Endothelial cell of umbilical vein (primary cell): ENCODE data around the gene ARHGAP22. TPM values are rescaled to one million over a fixed set of nuclear protein-coding genes. Genes with fewer than 3 reads are reported as not detected.
A peak's percentile ranks its signal among the peaks of the same experiment; 100 is the strongest.

Source experiments
- BruUV-seq: library from RNA; stranded (reverse); fragments of 400-500 nt; replicated peaks from 2 replicates; lab custom pipeline; 2021; lab: Mats Ljungman, UMichigan
- CTCF ChIA-PET: fragments of 300-600, 350-600 bp; sonication (Branson Sonifier 250); formaldehyde crosslinking; loops from one replicate; lab custom pipeline; 2021; ENCODE audit warnings: antibody characterized with exemption, inconsistent platforms; lab: Charles Lee
- POLR2A ChIA-PET: fragments of 300-600, 350-600 bp; sonication (Branson Sonifier 250); formaldehyde crosslinking; loops from one replicate; lab custom pipeline; 2021; ENCODE audit warnings: antibody characterized with exemption, inconsistent platforms; lab: Charles Lee
- DNase-seq: peaks from one replicate; pipeline ENCODE4 v3.0.0-alpha.2; 2011; ENCODE audit warnings: low read depth, low spot score
- FAIRE-seq: peaks from 2 replicates; lab custom pipeline; 2011; peaks lifted over from hg19 to GRCh38; lab: Jason Lieb, UNC
- H2AFZ ChIP-seq: 2 replicates; pipeline ENCODE4 v1.6.0; 2012; ENCODE audit warnings: low read depth, low read length, control low read depth, inconsistent platforms
- H3K27ac ChIP-seq: 2 replicates; pipeline ENCODE4 v1.5.1; 2011; ENCODE audit warnings: low read depth, mild to moderate bottlenecking, control low read depth, low read length, moderate library complexity; ENCODE audit not compliant: insufficient read depth
- H3K27me3 ChIP-seq, 2 experiments: 2 replicates each; pipeline versions ENCODE4 v1.6.0 to v1.6.1; 2011; ENCODE audit warnings: low read length in 2 of 2, mixed read lengths in 1 of 2; ENCODE audit not compliant: control insufficient read depth in 2 of 2, insufficient read depth in 2 of 2
- H3K36me3 ChIP-seq, 2 experiments: 2 replicates in 1 of 2; 3 replicates in 1 of 2; pipeline ENCODE4 v1.5.1; 2011; ENCODE audit warnings: low read length in 2 of 2, mild to moderate bottlenecking in 1 of 2, moderate library complexity in 1 of 2; ENCODE audit not compliant: control insufficient read depth in 2 of 2, insufficient read depth in 2 of 2; ENCODE audit errors: extremely low read depth in 1 of 2
- H3K4me1 ChIP-seq: 3 replicates; pipeline ENCODE4 v1.5.1; 2011; ENCODE audit warnings: mild to moderate bottlenecking, low read length; ENCODE audit not compliant: control insufficient read depth, insufficient read depth; ENCODE audit errors: extremely low read depth
- H3K4me2 ChIP-seq: 2 replicates; pipeline ENCODE4 v1.6.1; 2011; ENCODE audit warnings: low read length, control low read depth, mixed read lengths; ENCODE audit not compliant: insufficient read depth
- H3K4me3 ChIP-seq, 3 experiments: fragments of 200-600 bp in 1 of 3; sonication (generic), shearing (Covaris generic) in 1 of 3; replicated peaks in 1 of 3; 2 replicates each; pipeline ENCODE4 v1.5.1; 2011 to 2016; ENCODE audit warnings: control low read depth in 3 of 3, low read length in 3 of 3, mild to moderate bottlenecking in 2 of 3, inconsistent platforms in 1 of 3, low read depth in 1 of 3, moderate library complexity in 1 of 3; ENCODE audit not compliant: insufficient read depth in 1 of 3
- H3K79me2 ChIP-seq: 2 replicates; pipeline ENCODE4 v1.6.0; 2012; ENCODE audit warnings: low read length, inconsistent platforms; ENCODE audit not compliant: control insufficient read depth, insufficient read depth
- H3K9ac ChIP-seq: replicated peaks from 2 replicates; pipeline ENCODE3; 2011; ENCODE audit warnings: low read length, control low read depth; ENCODE audit not compliant: insufficient read depth; ENCODE audit errors: extremely low read depth
- H3K9me1 ChIP-seq: replicated peaks from 3 replicates; pipeline ENCODE4 v1.6.0; 2011; ENCODE audit warnings: mild to moderate bottlenecking, low read length; ENCODE audit not compliant: control insufficient read depth, insufficient read depth; ENCODE audit errors: extremely low read depth
- H3K9me3 ChIP-seq: replicated peaks from 2 replicates; pipeline ENCODE4 v1.5.1; 2012; ENCODE audit warnings: low read length, inconsistent platforms; ENCODE audit not compliant: control insufficient read depth, insufficient read depth
- H4K20me1 ChIP-seq: replicated peaks from 2 replicates; pipeline ENCODE3; 2011; ENCODE audit warnings: mild to moderate bottlenecking, low read length; ENCODE audit not compliant: control insufficient read depth, insufficient read depth; ENCODE audit errors: extremely low read depth
- CTCF ChIP-seq, 2 donors: IDR thresholded peaks; 1 replicate in 1 of 2; 2 replicates in 1 of 2; pipeline ENCODE4 v1.5.1; 2011; ENCODE audit warnings: low read length in 2 of 2, mild to moderate bottlenecking in 2 of 2, moderate library complexity in 2 of 2, control low read depth in 1 of 2, inconsistent platforms in 1 of 2, low read depth in 1 of 2; ENCODE audit not compliant: insufficient read depth in 1 of 2; ENCODE audit errors: extremely low read depth in 1 of 2
- EZH2 ChIP-seq: IDR thresholded peaks from 2 replicates; pipeline ENCODE4 v1.6.1; 2012; ENCODE audit warnings: borderline replicate concordance, low read depth, mild to moderate bottlenecking, moderate library complexity, low read length, inconsistent platforms; ENCODE audit not compliant: severe bottlenecking
- GATA2 ChIP-seq: IDR thresholded peaks from 2 replicates; pipeline ENCODE4 v1.7.0; 2011; ENCODE audit warnings: low read depth, mild to moderate bottlenecking, moderate library complexity, mixed read lengths, low read length; ENCODE audit not compliant: insufficient read length, insufficient read depth
- POLR2A ChIP-seq: IDR thresholded peaks from 2 replicates; pipeline ENCODE4 v1.6.1; 2012; ENCODE audit warnings: low read depth, mild to moderate bottlenecking, control low read depth, low read length
- dilution Hi-C: fragments of 300-500 bp; cut with MboI; formaldehyde crosslinking; loops from one replicate; pipeline ENCODE4 v1.15.0; 2019; ENCODE audit warnings: low sequenced_read_pairs; ENCODE audit not compliant: extremely low pct_ligation_motif_present
- intact Hi-C: fragments of 100-400 bp; cut with micrococcal nuclease; formaldehyde crosslinking; loops from one replicate; pipeline ENCODE4 v1.10.0; 2022
- polyA plus RNA-seq, 4 experiments: library from polyadenylated mRNA; depleted of rRNA in 3 of 4; stranded (reverse) in 3 of 4; unstranded in 1 of 4; fragments of >200 nt; gene quantifications; 2 replicates each; pipeline versions ENCODE4 v1.2.1 to v1.2.3, GENCODE V29; 2011 to 2012; ENCODE audit warnings: missing spikeins in 1 of 4
- total RNA-seq: library from RNA; stranded (reverse); gene quantifications from 2 replicates; pipeline ENCODE4 v1.2.3, GENCODE V29; 2021

Gene ARHGAP22
- total and polyA plus RNA-seq, 2 donors (not counting 3 experiments of a cell fraction or from before 2014, with no cell fraction given) = 8.6 to 50.3 TPM

- POLR2A ChIA-PET = no interaction called here
Observed at GRCh38 chr10:48406204-48406603, 198.7 kb downstream of the ARHGAP22 start.

GRCh38 chr10:48404646-48405045, 200.2 kb downstream of the ARHGAP22 start:
- ChIA-PET POLR2A (no interaction called here), CTCF (interaction anchor here (0.8 kb wide), 1 partner anchor 40 kb away, joined by 4 read pairs; no protein-coding TSS in a partner anchor)
- Histone ChIP-seq H3K36me3 (no peaks in the 10 kb centered on the region), H3K4me2 (no peak overlapping the region), H3K4me1 (peaks cover 20% of the 10 kb centered on the region), H3K27ac (no peak overlapping the region), H3K27me3 (no peaks in the 10 kb centered on the region), H3K9me1 (no peaks in the 10 kb centered on the region), H3K79me2 (peaks cover under 1% of the 10 kb centered on the region), H3K4me3 (no peak overlapping the region), H3K9ac (no peak overlapping the region), H4K20me1 (no peaks in the 10 kb centered on the region), H2AFZ (no peak overlapping the region), H3K9me3 (no peaks in the 10 kb centered on the region)
- FAIRE-seq (no peak), DNase-seq (no peak)
- BruUV-seq = no TSS peak
- TF ChIP-seq EZH2 (no peak), CTCF (IDR thresholded peaks at IDR 0.05; ENCODE audit: extremely low read depth in 1 of 2, insufficient read depth in 1 of 2, low read depth in 1 of 2, low read length in 2 of 2) (no peak)
- dilution Hi-C loops (no loop called here), intact Hi-C loops (no loop called here)

More at GRCh38 chr10:48406204-48406603, 198.7 kb downstream of the ARHGAP22 start:
- Histone ChIP-seq H3K4me2 (no peak overlapping the region), H3K27me3 (no peaks in the 10 kb centered on the region), H3K9ac (no peak overlapping the region), H3K9me1 (no peaks in the 10 kb centered on the region), H3K9me3 (no peaks in the 10 kb centered on the region), H4K20me1 (no peaks in the 10 kb centered on the region), H3K79me2 (no peaks in the 10 kb centered on the region), H3K36me3 (no peaks in the 10 kb centered on the region), H2AFZ (no peak overlapping the region), H3K27ac (no peak overlapping the region), H3K4me1 (peaks cover 9% of the 10 kb centered on the region), H3K4me3 (no peak overlapping the region)
- DNase-seq = no peak
- BruUV-seq = no TSS peak
- TF ChIP-seq POLR2A (no peak), GATA2 (peak; percentile 25)
- no peak for FAIRE-seq
- CTCF ChIA-PET = interaction anchor here (0.7 to 1.6 kb wide), 3 partner anchors 15 to 42 kb away, joined by 3 to 4 read pairs (median 4); no protein-coding TSS in a partner anchor
- dilution Hi-C loops (no loop called here), intact Hi-C loops (no loop called here)
